Measurements from ENCODE around the gene TBL3. TPM values are rescaled to one million over a fixed set of nuclear protein-coding genes. Genes with fewer than 3 reads are reported as not detected.
"Not testable (repeated sequence)": the region's sequence is repeated elsewhere in the genome, so short reads cannot be mapped to it uniquely, and the experiment has no call there.

TBL3 gene
- total RNA-seq, 4 donors from 2014 or later: 4.1 to 46.6 (median 27.4) TPM

GRCh38 chr16:1959269-1960039 is 12.4 kb upstream of the TBL3 start, which contains the start of gene NDUFB10:
Gene NDUFB10 (plus strand): TSS chr16:1959538. CDS start chr16:1959625, 87 bp downstream.
- TF ChIP-seq POLR2A (IDR thresholded peaks at IDR 0.05) (peak; percentile 90), CTCF (IDR thresholded peaks at IDR 0.05) (peak; percentile 69 to 89 (median 76))
- intact Hi-C loops (cut with DNase I; ENCODE audit: low total_unique reads): no loop called here
- H3K4me3 ChIP-seq: peak within 1 kb of the TSS; percentile 57 to 63
- peak within 1 kb of the TSS; percentile 67 to 81 for H3K27ac ChIP-seq
- no peaks in the 10 kb centered on the region for H3K36me3 ChIP-seq
- no peaks in the 10 kb centered on the region for H3K4me1 ChIP-seq
- H3K9me3 ChIP-seq: no peaks in the 10 kb centered on the region
- no peaks in the 10 kb centered on the region for H3K27me3 ChIP-seq
- peak; percentile 87 to 94 for DNase-seq

GRCh38 chr16:1960665-1961630 is 10.9 kb upstream of the TBL3 start:
- H3K4me1 ChIP-seq: peaks cover 0 to 4% of the 10 kb centered on the region in 2 donors
- intact Hi-C loops (cut with DNase I; ENCODE audit: low total_unique reads): no loop called here
- no peak overlapping the region for H3K27ac ChIP-seq
- H3K27me3 ChIP-seq: no peaks in the 10 kb centered on the region
- no peak for DNase-seq
- no peaks in the 10 kb centered on the region for H3K36me3 ChIP-seq
- H3K4me3 ChIP-seq: no peak overlapping the region
- no peaks in the 10 kb centered on the region for H3K9me3 ChIP-seq
- no peak for TF ChIP-seq CTCF (IDR thresholded peaks at IDR 0.05)
- no peak for TF ChIP-seq POLR2A (IDR thresholded peaks at IDR 0.05)

- TF ChIP-seq CTCF (IDR thresholded peaks at IDR 0.05) (no peak), POLR2A (IDR thresholded peaks at IDR 0.05) (no peak)
- Histone ChIP-seq H3K36me3 (no peaks in the 10 kb centered on the region), H3K27ac (no peak overlapping the region), H3K4me1 (peaks cover 0 to 4% of the 10 kb centered on the region in 2 donors), H3K4me3 (no peak overlapping the region), H3K27me3 (no peaks in the 10 kb centered on the region), H3K9me3 (no peaks in the 10 kb centered on the region)
- intact Hi-C loops (cut with DNase I; ENCODE audit: low total_unique reads): no loop called here
- no peak for DNase-seq
These were observed 10.2 kb upstream of the TBL3 start for GRCh38 chr16:1961651-1962067.

- H3K36me3 ChIP-seq; H3K4me1 ChIP-seq; DNase-seq; intact Hi-C loops (cut with DNase I; ENCODE audit: low total_unique reads); H3K4me3 ChIP-seq; H3K27me3 ChIP-seq; H3K9me3 ChIP-seq; H3K27ac ChIP-seq: not testable (repeated sequence)
These were observed 9.4 kb upstream of the TBL3 start for GRCh38 chr16:1962161-1963153.

All from uterus (tissue), 4 donors.